Dedifferentiated amniotic fluid mesenchymal stem cell (primary cell): ENCODE measurements around the gene DLGAP1.
"Not testable (repeated sequence)": the region's sequence is repeated elsewhere in the genome, so short reads cannot be mapped to it uniquely, and the experiment has no call there.

Experiments
- DNase-seq: peaks from one replicate; pipeline ENCODE4 v3.0.0-alpha.2; 2016; ENCODE audit errors: extremely low spot score

The DLGAP1 gene

GRCh38 chr18:4078246-4078645 lies 376.9 kb downstream of the DLGAP1 start:
- DNase-seq: no peak

- no peak for DNase-seq
Observed at GRCh38 chr18:4077721-4078120, 377.4 kb downstream of the DLGAP1 start.

- DNase-seq: no peak
Observed at GRCh38 chr18:4077204-4077603, 377.9 kb downstream of the DLGAP1 start.

GRCh38 chr18:4074647-4075046 lies 380.5 kb downstream of the DLGAP1 start:
- DNase-seq: no peak

GRCh38 chr18:4069183-4069582 lies 385.9 kb downstream of the DLGAP1 start:
- DNase-seq: no peak

GRCh38 chr18:4068552-4069158 lies 386.5 kb downstream of the DLGAP1 start:
- DNase-seq: peak; percentile 67

- no peak for DNase-seq
Observed at GRCh38 chr18:4063545-4063944, 391.6 kb downstream of the DLGAP1 start.

GRCh38 chr18:4060427-4061281 lies 394.5 kb downstream of the DLGAP1 start:
- no peak for DNase-seq

GRCh38 chr18:4058179-4058578 lies 396.9 kb downstream of the DLGAP1 start:
- DNase-seq: no peak

- no peak for DNase-seq
Observed at GRCh38 chr18:4040391-4041092, 414.6 kb downstream of the DLGAP1 start.

- no peak for DNase-seq
Observed at GRCh38 chr18:4035521-4035920, 419.6 kb downstream of the DLGAP1 start.

GRCh38 chr18:4034815-4035214 lies 420.3 kb downstream of the DLGAP1 start:
- DNase-seq: not testable (repeated sequence)

GRCh38 chr18:4026542-4026941 lies 428.6 kb downstream of the DLGAP1 start:
- DNase-seq: no peak

GRCh38 chr18:4024702-4025101 lies 430.4 kb downstream of the DLGAP1 start:
- DNase-seq: no peak

GRCh38 chr18:4022749-4023148 lies 432.4 kb downstream of the DLGAP1 start:
- not testable (repeated sequence) for DNase-seq

- DNase-seq: no peak
Observed at GRCh38 chr18:4020026-4020425, 435.1 kb downstream of the DLGAP1 start.

- DNase-seq: no peak
Observed at GRCh38 chr18:4017480-4017879, 437.6 kb downstream of the DLGAP1 start.

- no peak for DNase-seq
Observed at GRCh38 chr18:4016391-4017049, 438.6 kb downstream of the DLGAP1 start.

GRCh38 chr18:4007846-4008245 lies 447.3 kb downstream of the DLGAP1 start:
- DNase-seq: no peak

- no peak for DNase-seq
Observed at GRCh38 chr18:4004183-4004829, 450.8 kb downstream of the DLGAP1 start.

GRCh38 chr18:3998698-3999333 lies 456.3 kb downstream of the DLGAP1 start:
- peak; percentile 55 for DNase-seq
